GM18861 (cell line): ENCODE measurements around the gene CAPN2.
"Not testable (repeated sequence)": the region's sequence is repeated elsewhere in the genome, so short reads cannot be mapped to it uniquely, and the experiment has no call there.

Experiments
- ATAC-seq: cut with Tn5 transposase; IDR thresholded peaks from one replicate; pipeline ENCODE4 v1.9.1; 2021; ENCODE audit not compliant: unreplicated experiment

CAPN2 gene

GRCh38 chr1:223716302-223716862 is 4.0 kb downstream of the CAPN2 start:
- peak; percentile 44 for ATAC-seq

GRCh38 chr1:223717123-223717522 is 4.8 kb downstream of the CAPN2 start:
- ATAC-seq, result no peak

DNA sequence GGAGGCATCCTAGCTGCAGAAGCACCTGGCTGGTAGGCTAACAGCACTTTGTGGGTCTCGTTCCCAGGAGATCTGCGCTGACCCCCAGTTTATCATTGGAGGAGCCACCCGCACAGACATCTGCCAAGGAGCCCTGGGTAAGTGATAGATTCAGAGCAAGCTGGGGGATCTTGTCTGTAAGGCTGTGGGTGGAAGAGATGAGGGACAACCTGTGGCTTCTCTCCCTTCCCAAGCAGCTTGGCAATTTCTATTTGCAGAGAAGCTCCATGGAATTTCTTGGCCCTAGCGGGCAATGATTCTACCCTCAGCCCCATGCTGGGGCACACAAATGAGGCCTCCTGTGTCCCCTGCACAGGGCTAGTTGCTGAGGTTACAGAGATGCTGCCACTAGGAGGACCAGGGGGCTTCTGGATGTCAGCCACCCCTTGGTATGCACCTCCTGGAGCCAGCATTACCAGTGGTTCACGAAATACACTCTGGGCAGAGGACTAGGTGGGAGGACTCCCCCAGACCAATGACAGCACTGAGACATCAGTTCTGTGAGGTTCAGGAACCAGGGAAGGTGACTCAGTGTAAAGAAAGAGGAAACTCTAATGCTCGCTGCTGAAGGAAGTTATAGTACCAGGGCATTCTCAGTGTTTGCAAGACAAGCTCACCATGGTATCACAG is 5.5 kb downstream of the CAPN2 start:
- no peak for ATAC-seq

- ATAC-seq, result no peak
Measured at GRCh38 chr1:223718850-223719249, 6.5 kb downstream of the CAPN2 start.

DNA sequence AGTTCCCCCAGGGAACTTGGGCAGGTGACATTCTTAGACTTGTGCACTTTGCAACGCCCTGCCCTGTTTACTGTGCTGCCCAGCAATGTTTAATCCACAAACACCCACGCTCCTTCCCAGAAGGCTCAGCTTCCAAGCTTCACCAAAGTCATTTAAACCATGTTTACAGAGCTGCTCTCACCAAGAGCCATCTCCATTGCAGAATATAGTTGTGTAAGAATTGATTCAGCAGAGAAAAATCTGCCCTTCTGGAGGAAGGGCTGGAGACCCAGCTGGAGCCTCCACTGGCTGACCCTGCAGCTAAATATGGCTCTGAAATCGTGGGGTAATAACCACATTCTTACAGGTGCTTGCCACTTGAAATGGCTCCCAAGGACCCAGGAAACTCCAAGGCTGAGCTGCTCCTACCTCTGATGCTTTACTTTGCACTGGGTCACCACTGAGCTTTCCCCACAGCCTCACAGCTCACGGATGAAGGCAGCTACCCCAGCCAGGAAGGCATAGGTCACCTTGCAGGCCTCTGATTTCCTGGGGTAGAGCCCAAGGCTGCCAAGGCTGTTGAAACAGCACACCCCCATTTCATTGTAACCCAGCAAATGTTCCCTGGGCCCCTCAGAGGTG is 8.7 kb downstream of the CAPN2 start:
- ATAC-seq, result no peak

DNA sequence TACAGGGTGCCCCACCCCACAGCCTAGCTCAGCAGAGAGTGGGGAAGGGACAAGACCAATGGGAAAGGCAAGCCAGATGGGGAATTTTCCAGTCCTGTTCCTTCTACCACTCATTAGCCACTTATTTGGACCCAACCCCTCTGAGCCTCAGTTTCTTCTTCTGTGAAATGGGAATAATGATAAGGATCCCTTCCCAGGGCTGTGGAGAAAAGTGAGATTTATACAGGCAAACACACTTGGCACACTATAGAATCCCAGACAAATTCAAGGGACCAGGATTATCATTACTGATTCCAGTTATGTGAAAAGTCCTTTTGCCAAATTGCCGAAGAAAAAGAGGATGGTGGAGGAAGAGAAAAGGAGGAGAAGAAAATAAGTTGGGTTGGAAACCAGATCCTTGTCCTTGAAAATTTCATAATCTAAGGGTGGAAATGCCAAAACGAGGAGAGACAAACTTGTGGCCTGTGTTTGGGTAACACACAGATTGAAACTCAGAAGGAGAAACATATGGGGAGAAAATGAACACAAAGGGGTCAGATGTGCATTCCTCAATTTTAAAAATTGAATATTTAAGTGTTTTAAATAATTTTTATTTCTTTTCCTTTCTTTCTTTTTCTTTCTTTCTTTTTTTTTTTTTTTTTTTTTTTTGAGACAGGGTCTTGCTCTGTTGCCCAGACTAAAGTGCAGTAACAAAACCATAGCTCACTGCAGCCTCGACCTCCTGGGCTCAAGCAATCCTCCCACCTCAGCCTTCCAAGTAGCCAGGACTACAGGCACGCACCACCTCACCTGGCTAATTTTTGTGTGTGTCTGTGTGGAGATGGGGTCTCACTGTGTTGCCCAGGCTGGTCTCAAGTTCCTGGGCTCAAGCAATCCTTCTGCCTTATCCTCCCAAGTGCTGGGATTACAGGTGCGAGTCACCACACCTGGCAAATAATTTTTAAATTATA is 9.6 kb downstream of the CAPN2 start:
- no peak for ATAC-seq

- ATAC-seq, result no peak
Measured at GRCh38 chr1:223723351-223723904, 11.1 kb downstream of the CAPN2 start.

DNA sequence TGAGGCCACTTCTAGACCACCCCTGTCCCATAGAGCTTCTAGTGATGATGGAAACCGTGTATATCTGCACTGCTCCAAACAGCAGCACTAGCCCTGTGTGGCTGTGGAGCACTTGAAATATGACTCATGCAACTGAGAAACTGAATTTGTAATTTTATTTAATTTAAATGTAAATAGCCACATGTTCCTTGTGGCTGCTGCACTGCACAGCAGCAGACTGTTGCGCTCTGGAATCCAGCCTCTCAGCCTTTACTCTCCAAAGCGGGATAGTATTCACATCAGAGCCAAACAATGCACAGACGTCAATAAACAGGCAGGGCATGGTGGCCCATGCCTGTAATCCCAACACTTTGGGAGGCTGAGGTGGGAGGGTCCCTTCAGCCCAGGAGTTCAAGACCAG is 12.0 kb downstream of the CAPN2 start:
- ATAC-seq, result no peak

DNA sequence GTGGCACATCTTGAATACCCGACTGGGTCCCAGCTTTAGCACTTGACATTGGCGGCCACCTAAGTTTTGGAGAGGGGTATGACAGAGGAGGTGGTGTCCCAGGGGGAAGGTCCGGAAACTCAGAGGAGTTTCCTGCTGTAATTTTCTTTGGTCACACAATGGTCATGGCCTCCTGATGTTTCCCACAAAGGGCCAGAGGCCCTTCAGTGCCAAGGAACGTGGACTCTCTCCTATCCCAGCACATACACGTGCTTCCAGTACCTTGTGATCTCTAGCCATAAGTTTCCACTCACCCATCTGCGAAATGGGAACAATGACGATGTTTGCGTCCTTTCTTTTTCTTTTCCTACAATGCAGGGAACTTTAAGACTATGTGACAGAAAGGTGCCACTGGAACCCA is 13.2 kb downstream of the CAPN2 start:
- no peak for ATAC-seq

DNA sequence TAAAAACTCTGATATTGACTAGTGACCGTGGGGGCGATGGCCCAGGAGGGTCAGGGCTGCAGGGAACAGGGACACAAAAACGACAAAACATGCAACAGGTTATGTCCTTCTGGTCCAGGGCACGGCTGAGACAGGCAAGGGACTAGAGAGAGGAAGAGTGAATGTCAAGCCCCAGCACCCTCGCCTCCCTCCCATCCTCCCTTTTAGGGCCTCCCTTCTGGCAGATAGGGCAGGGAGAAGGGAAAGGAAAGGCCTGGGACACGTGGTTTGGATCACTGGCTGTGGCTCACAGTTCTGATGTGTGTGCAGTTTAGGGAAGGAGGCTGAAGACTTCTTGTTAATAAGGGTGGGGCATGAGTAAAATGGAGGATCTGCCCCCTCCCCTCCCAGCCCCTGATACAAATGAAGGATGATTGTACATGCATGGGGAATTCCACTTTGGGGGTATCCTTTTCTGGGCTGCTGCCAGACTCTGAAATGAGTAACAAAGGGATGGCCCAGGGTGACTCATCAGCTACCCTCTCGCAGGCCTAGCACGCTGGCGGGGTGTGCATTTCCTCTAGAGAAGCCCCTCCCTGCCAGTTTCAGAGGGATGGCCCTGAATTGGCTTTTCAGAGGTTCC is 14.2 kb downstream of the CAPN2 start:
- ATAC-seq, result peak; percentile 94

DNA sequence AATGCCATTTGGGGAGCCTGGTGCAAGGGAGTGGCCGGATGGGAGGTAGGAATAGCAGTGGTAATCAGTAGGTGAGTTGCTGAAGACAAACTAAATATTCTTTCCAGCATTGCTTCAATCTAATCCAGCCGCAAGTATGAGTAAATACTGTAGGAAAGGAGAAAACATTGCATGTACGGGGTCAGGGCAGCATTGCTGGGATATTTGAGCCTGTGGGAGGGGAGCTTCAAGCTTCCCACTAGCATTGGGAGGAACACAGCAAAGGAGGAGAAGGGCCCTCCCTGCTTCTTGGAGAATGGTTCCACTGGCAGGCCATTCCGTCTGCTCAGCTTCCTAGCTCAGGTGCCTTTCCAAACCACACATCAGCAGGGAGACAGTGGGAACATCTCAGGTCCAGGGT is 15.2 kb downstream of the CAPN2 start:
- ATAC-seq, result no peak

DNA sequence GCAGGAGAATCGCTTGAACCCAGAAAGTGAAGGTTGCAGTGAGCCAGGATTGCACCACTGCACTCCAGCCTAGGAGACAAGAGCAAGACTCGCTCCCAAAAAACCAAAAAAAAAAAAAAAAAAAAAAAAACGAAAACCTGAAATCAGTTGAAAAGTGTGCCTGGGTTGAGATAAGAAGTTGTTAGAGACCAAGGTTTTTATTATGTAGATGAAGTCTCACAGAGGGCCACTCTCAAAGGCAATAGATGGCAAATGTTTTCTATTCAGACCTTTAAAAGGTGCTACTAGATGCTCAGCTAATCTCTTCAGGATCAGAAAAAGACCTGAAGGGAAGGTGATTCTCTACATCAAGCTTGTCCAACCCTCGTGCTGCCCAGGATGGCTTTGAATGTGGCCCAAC is 17.6 kb downstream of the CAPN2 start:
- no peak for ATAC-seq

- no peak for ATAC-seq
Measured at GRCh38 chr1:223730479-223731132, 18.3 kb downstream of the CAPN2 start.

DNA sequence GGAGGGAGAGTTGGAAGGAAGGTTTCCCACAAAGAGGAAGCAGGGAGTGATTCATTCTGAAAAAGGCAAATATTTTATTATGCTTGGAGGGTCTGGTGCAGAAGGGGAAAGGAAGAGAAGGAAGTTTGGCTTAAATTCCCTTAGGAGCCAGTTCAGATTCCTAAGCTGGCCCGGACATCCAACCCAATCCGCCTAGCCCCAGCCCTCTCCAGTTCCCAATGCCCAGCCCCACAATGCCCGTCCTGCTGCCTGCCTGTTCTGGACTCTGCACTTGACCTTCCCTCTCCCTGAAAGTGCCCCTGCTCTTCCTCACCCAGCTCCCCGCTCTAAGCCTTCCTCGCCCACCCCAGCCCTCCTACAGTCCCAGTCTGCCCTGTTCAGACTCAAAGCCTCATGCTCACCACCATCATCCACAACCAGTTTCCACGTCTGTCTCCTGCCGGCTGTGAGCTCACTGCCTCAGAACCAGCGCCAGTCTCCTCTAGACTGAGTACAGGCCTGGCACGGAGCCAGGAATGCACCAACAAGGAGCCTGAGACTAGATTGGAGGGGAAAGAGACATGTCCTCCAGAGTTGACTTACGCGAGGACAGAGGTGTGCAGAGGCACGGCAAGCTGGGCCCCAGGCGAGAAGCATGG is 18.9 kb downstream of the CAPN2 start:
- ATAC-seq, result no peak

- no peak for ATAC-seq
Measured at GRCh38 chr1:223732993-223733798, 20.9 kb downstream of the CAPN2 start.

GRCh38 chr1:223733898-223734852 is 21.8 kb downstream of the CAPN2 start:
- no peak for ATAC-seq

DNA sequence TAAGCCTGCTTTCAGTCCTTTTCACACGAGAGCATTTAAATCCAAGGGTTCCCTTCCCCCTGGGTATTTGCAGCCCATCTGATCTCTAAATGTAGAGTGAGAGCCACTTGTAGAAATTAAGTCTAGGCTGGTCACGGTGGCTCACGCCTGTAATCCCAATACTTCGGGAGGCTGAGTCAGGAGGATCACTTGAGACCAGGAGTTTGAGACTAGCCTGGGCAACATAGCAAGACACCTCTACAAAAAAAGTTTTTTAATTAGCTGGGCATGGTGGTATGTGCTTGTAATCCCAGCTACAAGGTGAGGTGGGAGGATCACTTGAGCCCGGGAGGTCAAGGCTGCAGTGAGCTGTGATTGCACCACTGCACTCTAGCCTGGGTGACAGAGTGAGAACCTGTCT is 24.3 kb downstream of the CAPN2 start:
- not testable (repeated sequence) for ATAC-seq

GRCh38 chr1:223737342-223737741 is 25.0 kb downstream of the CAPN2 start:
- no peak for ATAC-seq
